Upper lobe of right lung (tissue), 1 donor: Measurements from ENCODE around the gene SMOC1. TPM values are rescaled to one million over a fixed set of nuclear protein-coding genes. Genes with fewer than 3 reads are reported as not detected.

ENCODE experiments used
- ATAC-seq: fragments of 200-7000 bp; cut with Tn5 transposase; one replicate; pipeline ENCODE4 v1.9.1; 2020; ENCODE audit warnings: mild to moderate bottlenecking, moderate library complexity
- DNase-seq: peaks from one replicate; pipeline ENCODE4 v3.0.0-alpha.2; 2020
- H3K27ac ChIP-seq: fragments of 200-600 bp; one replicate; pipeline ENCODE4 v1.8.0; 2022
- H3K27me3 ChIP-seq: fragments of 200-600 bp; one replicate; pipeline ENCODE4 v1.8.0; 2022; ENCODE audit warnings: mild to moderate bottlenecking
- H3K36me3 ChIP-seq: fragments of 200-600 bp; one replicate; pipeline ENCODE4 v1.8.0; 2022
- H3K4me1 ChIP-seq: fragments of 200-600 bp; one replicate; pipeline ENCODE4 v1.8.0; 2022
- H3K4me3 ChIP-seq: fragments of 200-600 bp; one replicate; pipeline ENCODE4 v1.8.0; 2022; ENCODE audit warnings: mild to moderate bottlenecking
- H3K9me3 ChIP-seq: fragments of 200-600 bp; one replicate; pipeline ENCODE4 v1.8.0; 2022
- CTCF ChIP-seq: fragments of 200-600 bp; IDR thresholded peaks from one replicate; pipeline ENCODE4 v1.8.0; 2022; ENCODE audit warnings: antibody characterized with exemption
- intact Hi-C: fragments of 100-400 bp; cut with DNase I; formaldehyde crosslinking; loops from one replicate; pipeline ENCODE4 v1.11.0; 2022
- total RNA-seq: library from RNA; stranded (reverse); fragmentation: NEBNext Ultra II Directional; extraction: Animal tissue kit (Norgen Biotek cat#: 25700); gene quantifications from one replicate; pipeline ENCODE4 v1.2.1, GENCODE V29; 2021
- donor health status: DM: no; HTN: yes; CAD: no; lungs with severe emphysema.

SMOC1 gene
- total RNA-seq, 1 donor from 2014 or later, result 1.1 TPM

DNA sequence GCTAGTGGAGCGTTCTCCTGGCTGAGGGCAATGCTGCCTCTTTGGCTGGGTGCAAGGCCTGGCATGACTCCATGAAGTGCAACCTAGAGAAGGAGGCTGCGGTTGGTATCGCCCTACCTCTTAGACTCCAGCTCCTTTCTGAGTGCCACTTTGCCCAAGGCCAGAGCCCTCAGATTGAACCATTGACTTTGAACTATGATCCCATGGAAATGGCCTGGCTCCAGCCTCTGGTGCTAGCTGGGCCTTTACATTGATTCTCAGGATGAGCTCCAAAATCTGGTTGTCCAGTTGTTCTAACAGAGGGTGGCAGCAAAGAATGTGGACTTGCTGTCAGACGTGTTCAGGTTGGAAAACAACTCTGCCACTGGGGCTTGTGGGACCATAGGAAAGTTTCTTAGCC, 16.1 kb upstream of the SMOC1 start:
- no peak for ATAC-seq
- Histone ChIP-seq H3K36me3 (no peaks in the 10 kb centered on the region), H3K4me1 (no peaks in the 10 kb centered on the region), H3K27ac (no peak overlapping the region), H3K9me3 (no peaks in the 10 kb centered on the region), H3K27me3 (no peaks in the 10 kb centered on the region), H3K4me3 (no peak overlapping the region)
- intact Hi-C loops, result no loop called here
- no peak for TF ChIP-seq CTCF
- no peak for DNase-seq

GRCh38 chr14:69865701-69866365, 13.4 kb upstream of the SMOC1 start:
- Histone ChIP-seq H3K27me3 (no peaks in the 10 kb centered on the region), H3K4me3 (no peak overlapping the region), H3K27ac (no peak overlapping the region), H3K4me1 (no peaks in the 10 kb centered on the region), H3K36me3 (no peaks in the 10 kb centered on the region), H3K9me3 (no peaks in the 10 kb centered on the region)
- ATAC-seq, result no peak
- intact Hi-C loops, result no loop called here
- no peak for DNase-seq
- no peak for TF ChIP-seq CTCF

DNA sequence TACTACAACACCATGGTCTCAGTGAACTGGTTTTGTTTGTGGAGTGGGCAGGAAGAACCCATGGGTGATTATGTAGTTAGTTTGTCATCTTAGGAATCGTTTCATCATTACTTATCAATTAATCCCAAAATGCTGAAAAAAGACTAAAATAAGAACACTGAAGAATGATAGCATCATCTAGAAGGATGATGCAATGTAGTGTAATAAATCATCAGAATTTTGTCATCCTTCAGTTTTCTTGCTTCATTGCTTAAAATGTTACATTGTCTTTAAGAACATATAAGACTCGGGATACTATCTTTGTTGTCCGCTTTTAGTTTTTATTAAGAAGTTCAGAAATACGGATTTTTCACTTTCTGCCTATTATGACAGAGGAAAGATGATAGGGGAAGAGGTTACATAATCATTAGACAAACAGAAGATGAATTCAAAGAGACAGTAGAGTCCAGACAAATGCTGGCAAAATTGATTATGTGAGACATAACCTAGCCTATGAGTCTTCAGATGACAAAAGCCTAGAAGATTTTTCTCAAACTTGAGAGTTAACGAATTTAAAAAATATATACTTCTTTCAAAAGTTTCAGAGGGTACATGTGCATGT, 10.8 kb upstream of the SMOC1 start:
- H3K27me3 ChIP-seq, result no peaks in the 10 kb centered on the region
- H3K4me1 ChIP-seq, result no peaks in the 10 kb centered on the region
- H3K9me3 ChIP-seq, result no peaks in the 10 kb centered on the region
- no peaks in the 10 kb centered on the region for H3K36me3 ChIP-seq
- ATAC-seq (no peak), DNase-seq (no peak)
- intact Hi-C loops, result no loop called here
- H3K27ac ChIP-seq, result no peak overlapping the region
- TF ChIP-seq CTCF, result no peak
- no peak overlapping the region for H3K4me3 ChIP-seq

GRCh38 chr14:69870613-69871012, 8.6 kb upstream of the SMOC1 start:
- no peak overlapping the region for H3K4me3 ChIP-seq
- H3K9me3 ChIP-seq, result no peaks in the 10 kb centered on the region
- no peak overlapping the region for H3K27ac ChIP-seq
- DNase-seq (no peak), ATAC-seq (no peak)
- no peaks in the 10 kb centered on the region for H3K4me1 ChIP-seq
- H3K27me3 ChIP-seq, result no peaks in the 10 kb centered on the region
- H3K36me3 ChIP-seq, result no peaks in the 10 kb centered on the region
- intact Hi-C loops, result no loop called here
- TF ChIP-seq CTCF, result no peak

DNA sequence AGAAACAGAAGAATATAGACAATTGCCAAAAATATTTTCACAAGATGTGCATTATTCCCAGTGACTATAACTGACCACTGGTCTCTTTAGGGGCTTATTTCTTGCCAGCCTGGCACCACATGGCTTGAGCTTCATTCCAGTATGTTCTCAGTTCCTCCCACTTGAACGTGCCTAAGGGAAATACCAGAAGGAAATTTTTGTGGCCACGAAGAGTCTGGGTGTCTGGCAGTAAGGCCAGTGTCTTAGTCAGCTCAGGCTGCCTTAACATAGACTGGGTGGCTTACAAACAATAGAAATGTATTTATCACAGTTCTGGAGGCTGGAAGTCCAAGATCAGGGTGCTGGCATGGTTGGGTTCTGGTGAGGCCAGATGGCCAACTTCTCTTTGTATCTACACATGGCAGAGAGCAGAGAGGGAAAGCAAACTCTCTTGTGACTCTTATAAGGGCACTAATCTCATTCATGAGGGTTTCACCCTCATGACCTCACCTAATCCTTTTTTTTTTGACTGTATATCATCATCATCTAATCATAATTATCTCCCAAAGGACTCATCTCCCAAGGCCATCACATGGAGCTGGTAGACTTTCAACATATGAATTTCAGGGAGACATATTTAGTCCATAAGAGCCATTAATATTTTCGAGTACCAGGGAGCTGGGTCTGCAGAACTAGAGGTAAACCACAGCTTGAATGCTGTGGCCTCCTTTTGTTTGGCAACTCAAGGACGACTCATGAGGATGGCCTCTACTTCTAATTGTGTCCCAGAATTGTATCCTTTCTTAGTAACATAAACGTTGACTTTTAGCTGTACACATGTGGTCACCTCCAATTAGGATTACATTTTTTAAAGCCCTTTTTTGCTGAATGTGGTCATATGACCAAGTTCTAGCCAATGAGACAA, 5.1 kb upstream of the SMOC1 start:
- no peak for ATAC-seq

More for the DNA sequence above, 5.1 kb upstream of the SMOC1 start:
- Histone ChIP-seq H3K4me3 (no peak overlapping the region), H3K4me1 (peaks cover 4% of the 10 kb centered on the region), H3K9me3 (no peaks in the 10 kb centered on the region), H3K27ac (no peak overlapping the region), H3K27me3 (peaks cover 4% of the 10 kb centered on the region), H3K36me3 (no peaks in the 10 kb centered on the region)
- intact Hi-C loops, result no loop called here
- no peak for TF ChIP-seq CTCF
- DNase-seq, result no peak
